GM18517 (cell line): Measurements from ENCODE around the gene NFAM1.

ENCODE experiments used
- ATAC-seq: cut with Tn5 transposase; IDR thresholded peaks from one replicate; pipeline ENCODE4 v1.9.1; 2021; ENCODE audit warnings: mild to moderate bottlenecking, moderate library complexity; ENCODE audit not compliant: unreplicated experiment

Gene NFAM1, protein sequence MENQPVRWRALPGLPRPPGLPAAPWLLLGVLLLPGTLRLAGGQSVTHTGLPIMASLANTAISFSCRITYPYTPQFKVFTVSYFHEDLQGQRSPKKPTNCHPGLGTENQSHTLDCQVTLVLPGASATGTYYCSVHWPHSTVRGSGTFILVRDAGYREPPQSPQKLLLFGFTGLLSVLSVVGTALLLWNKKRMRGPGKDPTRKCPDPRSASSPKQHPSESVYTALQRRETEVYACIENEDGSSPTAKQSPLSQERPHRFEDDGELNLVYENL

DNA sequence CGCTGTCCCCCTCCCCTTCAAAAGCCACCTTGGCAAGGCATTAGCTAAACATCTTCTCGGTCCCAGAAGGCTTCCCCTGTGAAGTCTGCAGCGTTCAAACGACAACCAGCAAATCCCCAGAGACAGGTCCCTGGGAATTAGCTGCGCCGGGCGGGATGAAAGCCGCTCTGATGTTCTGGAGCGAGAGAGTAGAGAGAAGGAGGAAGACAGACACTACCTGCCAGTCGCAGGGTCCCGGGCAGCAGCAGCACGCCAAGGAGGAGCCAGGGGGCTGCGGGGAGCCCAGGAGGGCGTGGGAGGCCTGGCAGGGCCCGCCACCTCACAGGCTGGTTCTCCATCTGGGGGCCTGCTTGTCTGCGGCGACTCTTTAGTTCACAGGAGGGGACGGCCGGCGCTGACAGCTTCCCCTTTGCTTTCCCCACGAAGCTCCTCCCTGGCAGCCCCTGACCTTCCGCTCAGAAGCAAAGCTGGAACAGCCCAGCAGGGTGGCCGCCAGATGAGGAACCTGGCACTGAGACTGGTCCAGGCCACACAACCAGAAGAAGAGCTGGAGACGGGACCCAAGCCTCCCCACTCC lies at the start of gene NFAM1:
Gene NFAM1 (minus strand): TSS at position 384 of the 577 bp plus-strand sequence. CDS start 46 bp downstream, at position 338.
- ATAC-seq, result no peak

DNA sequence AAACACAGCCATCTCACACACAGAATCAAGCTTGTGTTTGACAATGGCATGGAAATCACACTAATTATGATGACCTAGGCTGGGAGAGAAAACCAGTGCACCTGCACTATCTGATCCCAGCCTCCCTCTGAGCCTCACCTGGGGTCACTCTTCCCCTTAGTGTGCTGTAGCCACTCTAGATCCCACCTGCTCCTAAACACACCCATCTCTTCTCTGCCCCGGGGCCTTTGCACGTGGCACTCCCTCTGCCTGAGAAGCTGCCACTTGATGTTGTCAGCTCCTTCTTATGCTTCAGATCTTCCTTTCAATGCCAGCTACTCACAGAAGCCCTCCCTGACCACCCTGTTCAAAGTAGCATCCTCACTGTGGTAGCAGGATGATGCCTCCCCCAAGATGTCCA lies 42.9 kb upstream of the NFAM1 start:
- no peak for ATAC-seq

DNA sequence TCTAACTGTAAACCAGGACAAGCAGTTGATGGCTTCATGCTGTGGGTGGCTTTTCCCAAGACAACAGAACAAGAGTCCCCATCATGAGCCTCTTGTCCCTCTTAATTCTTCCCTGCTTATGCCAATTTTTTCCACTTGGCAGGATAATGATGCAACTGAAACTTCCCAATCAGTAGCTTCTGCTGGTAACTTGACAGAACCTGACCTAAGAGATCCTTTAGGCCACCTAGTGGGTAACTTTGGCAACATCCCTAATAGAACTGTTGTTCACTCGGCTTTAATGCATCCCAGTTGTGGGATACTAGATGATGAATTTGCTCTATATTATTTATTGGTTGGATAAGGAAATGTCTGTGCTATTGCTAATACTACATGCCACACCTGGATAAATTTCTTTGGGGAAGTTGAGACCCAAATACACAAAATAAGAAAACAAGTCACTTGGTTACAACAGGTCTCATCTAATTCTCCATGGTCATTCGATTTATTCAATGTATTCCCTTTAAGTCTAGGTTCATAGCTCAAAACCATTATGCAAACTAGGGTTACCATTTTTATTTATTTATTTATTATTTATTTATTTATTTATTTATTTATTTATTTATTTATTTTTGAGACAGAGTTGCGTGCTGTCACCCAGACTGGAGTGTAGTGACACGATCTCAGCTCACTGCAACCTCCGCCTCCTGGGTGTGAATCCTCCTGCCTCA lies 41.4 kb upstream of the NFAM1 start:
- ATAC-seq, result no peak

DNA sequence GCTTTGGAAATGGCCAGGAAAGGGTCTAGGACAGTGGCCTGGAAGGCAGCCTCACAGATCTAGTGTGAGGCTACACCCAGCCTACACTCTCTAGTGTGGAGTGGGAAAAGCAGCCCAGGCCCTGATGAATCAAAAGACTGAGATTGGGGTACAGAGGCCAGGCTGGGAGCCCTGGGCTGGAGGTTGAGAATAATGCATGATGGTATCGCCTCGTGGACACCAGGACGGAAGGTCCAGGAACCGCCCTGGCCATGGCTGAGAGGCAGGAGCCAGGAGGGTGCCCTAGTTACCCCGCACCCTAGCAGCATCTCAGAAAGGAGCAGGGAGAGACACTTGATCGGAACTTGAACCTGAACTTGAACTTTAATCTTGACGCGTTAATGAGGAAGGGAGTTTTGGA lies 40.5 kb upstream of the NFAM1 start:
- no peak for ATAC-seq

DNA sequence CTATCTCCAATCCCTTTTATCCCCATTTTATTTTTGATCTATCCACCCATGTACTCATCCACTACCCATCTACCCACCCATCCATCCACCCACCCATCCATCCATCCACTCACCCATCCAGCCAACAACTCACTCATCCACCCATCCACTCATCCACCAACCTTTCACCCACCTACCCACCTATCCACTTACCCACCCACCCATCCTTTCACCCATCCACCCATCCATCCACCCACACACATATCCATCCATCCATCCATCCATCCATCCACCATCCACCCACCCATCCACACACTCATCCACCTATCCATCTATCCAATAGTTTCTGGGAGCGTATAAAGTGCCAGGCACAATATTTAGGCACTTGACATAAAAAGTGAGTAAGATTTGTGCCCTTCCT lies 39.2 kb upstream of the NFAM1 start:
- no peak for ATAC-seq

DNA sequence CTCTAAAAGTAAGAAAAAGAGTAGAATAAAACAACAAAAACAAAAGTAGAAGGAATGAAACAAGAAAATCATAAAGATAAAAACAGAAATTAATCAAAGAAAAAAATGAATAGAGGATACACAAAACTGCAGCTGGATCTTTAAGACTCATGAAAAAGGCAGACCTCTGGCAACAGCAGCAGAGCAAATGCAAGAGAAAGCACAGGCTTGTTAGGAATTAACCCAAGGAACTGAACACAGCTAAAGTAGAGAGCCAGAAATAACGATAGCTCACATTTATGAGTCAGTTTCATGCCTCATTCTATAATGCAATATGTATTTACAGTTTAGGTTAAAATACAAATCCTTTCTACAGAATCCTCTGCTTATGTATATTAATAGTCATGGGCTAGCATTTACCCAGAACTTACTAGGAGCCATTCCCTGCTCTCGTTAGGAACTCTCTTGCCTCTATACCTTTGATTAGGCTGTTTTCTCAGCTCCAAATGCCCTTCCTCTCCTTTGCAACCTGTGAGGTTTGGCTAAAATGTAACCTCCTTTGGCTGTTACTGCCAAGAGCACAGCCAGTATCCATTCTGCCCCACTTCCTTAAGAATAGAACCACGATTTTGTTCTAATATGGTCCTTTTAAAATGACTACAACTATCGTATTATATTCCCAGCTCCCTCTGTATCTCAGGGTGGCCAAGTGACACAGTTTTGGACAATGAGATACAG lies 38.3 kb upstream of the NFAM1 start:
- ATAC-seq, result no peak

DNA sequence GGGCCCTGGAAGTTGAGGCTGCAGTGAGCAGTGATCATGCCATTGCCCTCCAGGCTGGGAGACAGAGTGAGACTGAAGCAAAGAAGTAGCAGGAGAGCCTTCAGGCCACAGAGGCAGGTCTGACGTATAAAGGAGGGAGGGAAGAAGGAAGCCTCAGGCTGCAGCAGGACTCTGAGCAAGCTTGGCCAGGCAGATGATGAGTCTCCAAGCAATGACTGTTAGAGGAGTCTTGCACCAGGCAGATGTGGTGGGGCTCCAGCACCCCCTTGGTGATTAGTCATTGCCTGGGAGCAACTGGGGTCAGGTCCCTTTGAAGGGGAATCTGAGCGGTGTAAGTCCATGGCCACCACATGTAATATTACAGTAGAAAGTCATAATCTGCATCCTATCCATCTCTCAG lies 36.6 kb upstream of the NFAM1 start:
- no peak for ATAC-seq

DNA sequence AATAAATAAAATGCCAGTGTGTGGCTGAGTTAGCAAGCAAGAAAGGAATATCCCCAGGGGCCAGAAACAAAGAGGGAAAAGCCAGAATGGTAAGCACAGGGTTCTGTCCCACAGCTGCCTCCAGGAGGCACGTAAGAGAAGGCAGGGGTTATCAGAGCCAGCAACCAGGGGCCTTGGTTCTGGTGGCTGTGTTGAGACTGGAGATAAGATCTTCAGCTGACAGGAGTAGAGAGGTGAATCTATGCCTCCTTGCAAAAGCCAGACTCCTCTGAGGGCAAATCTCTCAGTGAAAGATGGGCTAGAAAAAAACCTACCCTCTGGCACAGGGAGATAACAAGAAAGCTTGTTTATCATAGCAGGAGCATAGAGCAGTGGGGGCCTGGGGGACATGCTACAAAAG lies 29.8 kb upstream of the NFAM1 start:
- no peak for ATAC-seq

DNA sequence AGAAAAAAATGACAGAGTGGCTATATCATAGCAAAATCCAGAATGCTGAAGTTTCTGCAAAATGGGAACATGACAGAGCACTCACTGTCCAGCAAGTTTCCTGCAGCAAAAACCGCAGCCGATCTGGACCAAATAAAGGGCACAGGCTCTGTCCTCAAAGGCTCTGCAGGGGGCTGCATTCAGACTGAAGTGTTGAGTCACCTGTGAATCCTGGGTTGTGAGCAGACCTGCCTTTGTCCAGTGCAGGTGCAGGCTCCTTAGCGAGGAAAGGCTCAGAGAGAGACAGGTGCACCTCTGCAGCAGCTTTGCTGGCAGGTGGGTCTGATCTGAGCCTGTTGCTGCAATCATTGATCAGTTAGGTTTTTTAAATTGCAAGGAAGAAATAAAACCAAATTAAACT lies 29.3 kb upstream of the NFAM1 start:
- no peak for ATAC-seq

DNA sequence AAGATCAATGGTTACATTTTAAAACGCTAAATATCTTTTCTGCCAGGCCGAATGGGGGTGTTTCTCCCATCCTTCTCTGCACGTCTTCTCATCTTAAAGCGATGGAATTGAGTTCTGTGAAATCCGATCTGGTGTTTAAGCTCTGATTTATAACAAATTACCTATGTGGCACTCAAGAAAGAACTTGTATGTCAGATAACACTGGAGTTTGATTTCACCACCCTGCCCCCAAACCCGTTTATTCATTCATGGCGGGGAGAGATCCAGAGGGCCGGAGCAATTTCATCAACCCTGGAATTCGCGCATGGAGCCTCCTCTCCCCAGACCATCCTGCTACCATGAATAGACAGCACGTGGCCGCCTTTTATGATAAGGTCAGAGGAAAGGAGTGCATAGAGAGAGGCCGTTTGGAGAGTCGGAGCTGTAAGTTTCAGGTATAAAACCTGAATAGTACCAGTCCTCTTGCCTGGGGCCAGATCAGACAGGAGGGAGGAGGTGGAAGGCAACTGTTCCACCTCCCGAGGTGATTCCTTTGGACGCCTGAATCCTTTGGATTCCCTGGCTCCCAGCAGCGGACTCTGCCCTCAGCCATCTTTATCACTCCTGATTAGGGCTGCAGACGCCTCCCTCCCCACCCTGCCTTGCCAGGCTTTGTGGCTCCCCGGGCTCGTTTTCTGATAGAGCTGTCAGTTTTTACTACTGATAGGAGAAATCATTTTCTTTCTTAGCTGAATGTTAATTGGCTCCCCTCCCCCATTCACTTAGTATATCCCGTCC lies 27.3 kb upstream of the NFAM1 start:
- no peak for ATAC-seq

DNA sequence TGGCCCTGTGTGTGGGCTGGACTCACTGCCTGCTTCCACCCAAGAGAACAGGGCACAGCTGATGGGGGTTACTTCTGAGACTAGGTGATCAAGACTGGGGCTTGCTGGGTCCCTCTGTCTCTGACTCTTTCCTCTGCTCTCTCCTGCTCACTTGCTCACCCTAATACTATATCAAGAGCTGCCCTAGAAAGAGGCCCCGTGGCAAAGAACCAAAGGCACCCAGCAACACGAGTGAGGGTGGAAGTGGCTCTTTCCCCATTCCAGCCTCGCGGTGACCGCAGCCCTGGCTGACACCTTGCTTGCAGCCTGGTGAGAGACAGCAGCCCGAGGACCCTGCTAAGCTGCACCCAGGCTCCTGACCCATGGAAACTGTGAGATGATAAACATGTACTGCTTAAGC lies 20.7 kb upstream of the NFAM1 start:
- ATAC-seq, result no peak

DNA sequence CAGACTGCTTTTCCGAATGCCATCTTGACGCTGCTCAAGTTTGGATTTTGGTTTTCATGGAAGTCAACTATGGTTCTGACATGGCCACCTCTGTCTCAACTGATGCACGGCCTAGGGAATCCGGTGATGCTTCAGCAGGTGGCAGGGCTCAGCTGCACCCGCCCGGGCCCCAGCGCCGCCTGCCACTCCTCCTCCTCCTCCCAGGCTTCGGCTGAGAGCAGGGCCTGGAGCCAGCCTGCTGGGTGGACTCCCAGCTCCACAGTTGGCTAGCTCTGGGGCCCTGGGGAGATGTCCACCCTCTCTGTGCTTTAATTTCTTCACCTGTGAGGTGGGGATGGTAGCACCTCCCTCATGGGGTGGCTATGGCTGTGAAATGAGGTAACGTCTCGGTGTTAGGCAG lies 20.3 kb upstream of the NFAM1 start:
- no peak for ATAC-seq

DNA sequence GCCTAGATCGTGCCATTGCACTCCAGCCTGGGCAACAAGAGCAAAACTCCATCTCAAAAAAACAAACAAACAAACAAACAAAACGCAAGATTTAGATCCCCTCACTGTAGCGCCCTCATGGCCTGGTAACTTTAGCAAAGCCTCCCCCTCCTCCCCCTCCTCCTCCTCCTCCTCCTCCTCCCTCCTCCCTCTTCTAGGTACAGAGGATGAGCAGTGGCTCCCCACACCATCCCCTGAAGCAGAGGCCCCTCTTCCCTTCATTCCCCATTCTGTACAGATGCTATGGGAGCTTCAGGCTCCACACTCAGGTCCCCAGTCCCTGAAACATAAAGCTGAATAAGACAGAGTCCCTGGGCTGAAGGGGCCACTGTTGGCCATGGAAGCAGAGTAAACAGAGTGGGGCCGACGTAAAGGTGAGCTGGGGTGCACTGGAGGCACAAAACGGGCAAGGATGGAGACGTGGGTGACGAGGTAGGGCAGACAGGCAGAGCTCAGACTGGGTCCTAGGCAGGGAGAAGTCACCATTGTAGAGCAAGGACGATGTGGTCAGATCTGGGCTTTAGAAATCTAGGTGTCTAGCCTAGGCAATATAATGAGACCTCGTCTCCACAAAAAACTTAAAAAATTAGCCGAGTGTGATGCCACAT lies 19.4 kb upstream of the NFAM1 start:
- ATAC-seq, result no peak

DNA sequence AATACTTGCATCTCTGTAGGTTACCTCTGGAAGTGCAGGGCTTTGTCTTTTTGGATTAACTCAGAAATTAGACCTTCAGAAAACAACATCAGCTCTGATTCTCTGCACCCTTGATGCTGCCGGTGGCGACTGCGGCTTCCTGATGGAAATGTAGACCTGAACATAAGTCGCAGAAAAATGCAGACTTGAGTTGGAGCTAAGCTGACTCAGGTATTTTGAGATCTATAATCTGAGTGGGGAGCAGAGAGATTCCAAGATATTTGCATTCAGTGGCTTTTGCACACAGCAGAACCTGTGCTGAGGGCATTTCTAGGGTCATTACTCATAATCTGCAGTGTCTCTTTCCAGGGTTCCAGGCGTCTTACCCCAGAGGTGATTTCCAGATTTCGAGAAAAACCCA lies 18.7 kb upstream of the NFAM1 start:
- ATAC-seq, result no peak

DNA sequence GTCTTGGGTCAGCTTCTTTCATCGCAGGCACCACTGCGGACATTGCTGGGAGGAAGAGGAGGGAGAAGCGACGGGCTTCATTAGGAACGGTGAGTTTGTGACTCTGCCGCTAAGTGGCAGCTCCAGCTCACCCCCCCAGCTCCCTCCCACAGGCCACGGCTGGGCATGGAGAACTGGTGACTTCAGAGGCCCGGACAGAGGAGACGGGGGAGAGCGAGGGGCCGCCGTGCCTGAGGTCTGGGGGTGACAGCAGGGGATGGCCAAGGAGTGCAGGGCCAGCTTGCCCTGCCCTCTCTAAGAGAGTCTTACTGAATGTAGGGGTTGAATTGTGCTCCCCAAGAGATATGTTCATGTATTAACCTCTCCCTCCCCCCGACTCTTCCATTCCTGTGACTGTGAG lies 13.9 kb upstream of the NFAM1 start:
- ATAC-seq, result no peak

DNA sequence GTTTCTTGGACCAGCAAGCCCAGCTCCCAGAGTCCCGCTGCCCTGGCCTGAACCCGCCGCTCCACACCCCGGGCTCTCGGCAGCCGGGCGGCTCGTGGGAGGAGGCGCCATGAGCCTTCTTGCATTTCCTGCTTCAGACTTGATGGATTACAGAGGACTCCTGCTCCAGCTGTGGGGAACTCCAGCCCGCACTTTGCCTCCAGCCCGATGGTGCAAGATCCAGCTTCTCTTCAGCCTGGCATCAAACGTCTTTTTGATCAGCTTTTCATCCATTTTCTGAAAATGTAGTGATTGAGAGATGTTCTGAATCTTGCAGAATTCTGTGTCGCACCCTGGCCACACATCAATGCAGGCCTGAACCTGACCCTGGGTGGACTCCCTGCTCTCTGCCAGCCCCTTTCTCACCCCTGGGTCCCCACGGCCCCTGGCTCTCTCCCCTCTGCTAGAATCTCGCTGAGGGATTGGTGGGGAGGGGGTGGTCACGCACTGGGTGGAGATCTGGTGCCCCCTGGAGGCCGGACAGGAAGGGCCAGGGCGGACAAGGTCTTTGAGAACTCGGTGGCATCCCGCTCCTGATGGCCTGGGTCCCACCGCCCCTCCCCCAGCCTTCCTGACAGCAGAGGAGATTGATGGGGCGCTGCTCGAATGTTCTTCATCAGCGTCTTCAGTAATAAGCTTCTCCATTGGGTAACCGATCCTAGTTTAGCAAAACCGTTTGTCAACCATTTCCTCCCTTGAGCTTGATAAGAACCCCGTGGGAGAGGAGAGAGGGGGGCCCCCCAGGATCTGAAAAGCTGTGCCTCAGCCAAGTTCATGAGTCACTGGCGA lies 12.1 kb upstream of the NFAM1 start:
- ATAC-seq, result no peak

DNA sequence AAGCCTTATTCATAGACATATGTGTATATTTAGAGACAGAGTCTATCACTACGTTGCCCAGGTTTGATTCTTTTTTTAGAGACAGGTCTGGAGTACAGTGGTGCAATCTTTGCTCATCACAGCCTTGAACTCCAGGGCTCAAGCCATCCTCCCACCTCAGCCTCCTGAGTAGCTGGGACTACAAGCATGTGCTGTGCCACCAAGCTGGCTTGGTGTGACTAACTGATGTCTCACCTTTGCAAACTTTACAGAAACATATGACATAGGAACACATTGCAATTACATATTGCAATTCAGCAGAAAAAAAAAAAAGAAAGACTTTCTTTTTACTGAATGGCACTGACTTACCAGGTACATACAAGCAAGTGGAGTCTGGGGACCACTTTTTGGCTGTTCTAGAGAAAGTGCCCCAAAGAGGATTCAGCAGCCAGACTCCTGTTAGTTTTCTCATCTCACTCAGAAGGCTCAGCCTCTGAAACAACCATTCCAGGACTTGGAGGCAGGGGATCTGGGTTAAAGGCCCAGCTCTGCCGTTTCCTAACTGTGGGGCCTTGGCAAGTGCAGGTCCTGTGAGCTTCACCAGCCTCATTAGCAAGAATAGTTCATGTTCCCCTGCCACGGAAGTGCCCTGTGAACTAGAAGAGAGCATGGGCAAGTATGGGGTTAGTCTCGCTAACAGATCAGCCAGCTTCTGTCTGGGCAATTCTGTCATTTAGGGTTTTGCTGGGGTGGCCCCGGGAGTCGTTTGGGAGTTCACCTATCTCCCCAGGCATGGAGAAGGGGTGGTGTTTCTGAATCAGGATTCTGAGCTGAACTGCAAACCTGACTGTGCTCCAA lies 11.3 kb upstream of the NFAM1 start:
- no peak for ATAC-seq

DNA sequence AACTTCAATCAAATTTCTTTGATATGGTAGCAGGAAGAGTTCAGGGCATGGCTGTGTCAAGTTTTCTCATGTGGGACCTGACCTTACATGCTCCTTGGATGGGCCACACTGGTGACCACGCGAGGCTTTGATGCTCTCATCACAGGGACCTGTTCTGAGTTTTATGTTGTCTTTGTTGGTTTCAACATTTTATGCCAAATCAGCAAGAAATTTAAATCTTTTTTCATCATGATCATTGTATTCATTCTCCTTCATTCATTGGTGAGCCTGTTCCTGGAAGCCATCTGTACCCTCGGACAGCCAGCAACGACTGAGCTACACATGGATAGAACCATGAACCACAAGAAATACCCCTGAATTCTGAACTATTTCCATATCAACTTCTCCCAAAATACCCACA lies 10.5 kb upstream of the NFAM1 start:
- ATAC-seq, result no peak

DNA sequence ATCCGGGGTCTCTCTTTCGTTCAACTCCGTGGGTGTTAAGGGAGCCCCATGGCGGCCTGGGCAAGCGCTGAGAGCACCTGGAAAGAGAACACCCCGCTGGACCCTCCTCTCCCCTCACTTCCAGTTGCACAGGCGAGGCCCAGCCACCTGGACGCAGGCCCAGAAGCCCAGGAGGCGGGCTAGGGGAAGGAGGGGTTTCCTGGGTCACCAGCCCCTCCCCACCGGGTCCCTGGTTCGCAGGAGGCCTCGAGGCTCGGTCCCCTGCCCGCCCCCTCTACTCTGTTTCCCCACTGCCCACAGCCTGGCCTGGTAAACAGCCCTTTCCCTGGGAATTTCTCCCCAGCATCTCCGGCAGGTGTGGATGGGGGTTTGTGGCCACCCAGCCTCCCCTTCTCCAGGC lies 8.5 kb upstream of the NFAM1 start:
- ATAC-seq, result no peak
